ENCODE measurements around the gene SBNO2.
"Not testable (repeated sequence)": the region's sequence is repeated elsewhere in the genome, so short reads cannot be mapped to it uniquely, and the experiment has no call there.

Gene SBNO2

DNA sequence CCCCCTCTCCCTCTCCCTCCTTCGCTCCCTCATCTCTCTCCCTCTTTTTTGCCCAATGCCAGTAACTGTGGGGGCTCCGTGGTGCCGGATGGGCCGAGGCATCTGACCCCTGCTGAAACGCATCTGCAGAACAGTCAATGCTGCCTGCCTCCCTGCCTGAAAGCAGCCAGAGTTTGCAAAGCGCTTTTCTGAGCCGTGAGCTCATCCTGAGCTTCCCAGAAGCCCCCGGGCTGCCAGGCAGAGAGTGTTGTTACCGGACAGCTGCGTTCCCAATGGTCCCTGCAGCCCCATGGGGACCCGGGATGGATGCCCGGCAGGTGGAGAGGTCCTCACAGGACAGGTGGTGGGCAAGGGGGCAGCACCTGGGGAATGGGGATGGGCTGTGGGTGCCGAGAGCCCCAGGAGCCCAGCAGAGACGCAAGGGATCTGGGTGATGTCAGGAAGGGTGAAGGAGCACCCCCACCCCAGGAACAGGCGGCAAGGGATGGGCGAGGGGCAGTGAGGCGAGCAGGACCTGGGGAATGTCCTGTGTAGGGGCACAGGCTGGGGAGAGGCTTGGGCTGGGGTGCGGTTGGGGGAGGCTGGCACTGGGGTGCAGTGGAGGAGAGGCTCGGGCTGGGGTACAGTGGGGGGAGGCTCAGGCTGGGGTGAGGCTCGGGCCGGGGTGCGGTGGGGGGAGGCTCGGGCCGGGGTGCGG, 37.3 kb downstream of the SBNO2 start:
- in situ Hi-C loops (cut with MboI; ENCODE audit: low sequenced_read_pairs): no loop called here

DNA sequence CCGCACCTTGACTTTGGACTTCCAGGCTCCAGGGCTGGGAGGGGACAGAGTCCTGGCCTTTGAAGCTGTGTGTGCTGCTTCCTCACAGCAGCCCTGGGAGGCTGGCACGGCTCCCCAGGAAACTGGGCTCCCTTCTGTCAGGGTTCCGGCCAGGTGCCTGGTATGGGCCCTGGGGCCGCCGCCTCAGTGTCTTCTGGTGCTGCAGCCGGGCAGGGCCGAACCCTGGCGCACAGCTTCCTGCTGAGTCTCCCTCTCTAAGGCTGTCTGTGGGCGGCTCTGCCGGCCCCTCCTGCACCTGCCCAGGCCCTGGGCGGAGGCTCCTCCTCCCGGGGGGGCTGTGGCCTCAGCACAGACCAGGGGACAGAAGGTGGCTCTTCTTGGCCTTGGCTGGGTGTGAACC, 37.9 kb downstream of the SBNO2 start:
- in situ Hi-C loops (cut with MboI; ENCODE audit: low sequenced_read_pairs): no loop called here

DNA sequence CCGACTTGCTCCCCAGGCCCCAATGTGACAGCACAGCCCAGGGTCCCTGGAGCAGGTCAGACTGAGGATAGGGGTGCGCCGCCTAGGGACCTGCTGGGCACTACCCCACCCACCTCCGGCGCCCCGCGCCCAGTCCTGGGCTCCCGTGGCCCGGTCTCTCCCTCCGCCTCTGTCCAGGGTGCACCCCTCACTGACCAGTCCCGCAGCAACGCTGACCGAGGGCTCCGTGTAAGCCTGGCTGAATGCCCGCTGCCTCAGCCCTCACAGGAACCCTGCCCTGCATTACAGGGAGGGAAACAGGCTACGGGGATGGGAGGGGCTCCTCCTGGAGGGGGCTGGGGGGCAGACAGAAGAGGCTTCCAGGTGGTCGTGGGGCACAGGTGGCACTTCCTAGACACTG, 38.6 kb downstream of the SBNO2 start:
- in situ Hi-C loops (cut with MboI; ENCODE audit: low sequenced_read_pairs): no loop called here

DNA sequence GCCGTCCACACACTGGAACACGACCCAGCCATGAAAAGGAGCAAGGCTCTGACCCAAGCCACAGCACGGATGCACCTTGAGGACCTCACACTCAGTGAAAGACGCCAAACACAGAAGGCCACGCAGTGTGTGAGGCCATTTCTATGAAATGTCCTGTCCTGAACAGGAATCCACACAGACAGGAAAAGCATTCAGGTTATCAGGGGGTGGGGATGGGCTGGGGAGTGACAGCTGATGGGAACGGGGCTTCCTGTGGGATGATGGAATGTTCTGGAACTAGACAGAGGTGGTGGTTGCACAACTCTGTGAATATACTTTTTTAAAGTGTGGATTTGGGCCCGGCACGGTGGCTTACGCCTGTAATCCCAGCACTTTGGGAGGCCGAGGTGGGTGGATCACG, 39.6 kb downstream of the SBNO2 start:
- in situ Hi-C loops (cut with MboI; ENCODE audit: low sequenced_read_pairs): no loop called here

DNA sequence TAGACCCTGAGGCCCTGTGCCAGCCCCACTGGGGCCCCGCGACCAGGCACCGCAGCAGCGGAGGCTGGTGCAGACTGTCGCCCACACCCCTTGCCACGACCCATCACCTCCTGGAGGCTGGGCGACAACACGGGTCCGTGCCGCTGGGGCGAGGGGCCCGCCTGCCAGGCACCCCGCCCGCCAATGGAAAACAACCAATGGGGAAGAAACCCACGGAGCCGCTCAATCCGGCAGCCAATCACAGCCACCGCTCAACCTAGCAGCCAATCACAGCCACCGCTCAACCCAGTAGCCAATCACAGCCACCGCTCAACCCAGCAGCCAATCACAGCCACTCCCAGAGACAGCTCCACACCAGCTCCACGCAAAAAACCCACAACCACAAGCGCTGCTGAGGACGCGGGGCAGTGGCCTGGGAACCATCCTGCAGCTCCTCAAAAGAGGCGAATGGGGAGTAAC, 40.6 kb downstream of the SBNO2 start:
- in situ Hi-C loops (cut with MboI; ENCODE audit: low sequenced_read_pairs): no loop called here

DNA sequence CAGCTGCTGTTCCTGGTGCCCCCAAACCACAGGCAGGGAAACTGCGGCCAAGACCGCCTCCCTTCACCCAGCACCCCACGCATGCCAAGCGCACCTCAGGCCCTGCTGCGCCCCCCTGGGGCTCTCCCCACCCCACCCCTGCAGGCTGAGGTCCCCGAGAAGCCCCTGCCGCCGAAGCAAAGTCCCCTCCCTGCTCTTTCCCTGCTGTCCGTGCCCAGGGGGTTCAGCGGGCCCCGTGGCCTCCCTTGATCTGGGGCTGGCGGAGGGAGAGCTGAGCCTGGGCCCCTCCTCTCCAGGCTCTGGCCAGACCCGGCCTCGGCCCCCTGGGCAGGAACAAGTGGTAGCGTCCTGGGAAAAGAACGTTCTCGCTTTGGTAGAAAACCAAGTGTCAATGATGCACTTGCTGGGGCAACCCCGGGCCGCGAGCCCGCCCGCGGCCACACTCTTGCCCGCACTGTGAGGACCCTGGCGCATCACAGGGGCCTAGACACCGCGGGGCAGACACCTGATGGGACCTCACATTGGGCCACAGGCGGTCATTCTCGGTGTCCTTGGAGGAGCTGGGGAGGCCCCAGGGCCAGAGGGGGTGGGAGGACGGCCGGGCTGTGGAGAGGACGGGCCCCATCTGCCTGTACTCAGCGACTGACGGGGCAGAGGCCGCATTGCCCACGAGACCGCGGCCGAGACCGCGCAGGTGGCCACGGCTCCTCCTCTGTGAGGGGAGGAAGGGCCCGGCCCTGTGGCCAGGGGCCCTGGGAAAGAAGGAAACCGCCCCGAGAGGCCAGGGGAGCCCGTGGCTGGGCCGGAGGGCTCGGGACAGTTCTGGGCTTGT, 41.3 kb downstream of the SBNO2 start:
- in situ Hi-C loops (cut with MboI; ENCODE audit: low sequenced_read_pairs): no loop called here

DNA sequence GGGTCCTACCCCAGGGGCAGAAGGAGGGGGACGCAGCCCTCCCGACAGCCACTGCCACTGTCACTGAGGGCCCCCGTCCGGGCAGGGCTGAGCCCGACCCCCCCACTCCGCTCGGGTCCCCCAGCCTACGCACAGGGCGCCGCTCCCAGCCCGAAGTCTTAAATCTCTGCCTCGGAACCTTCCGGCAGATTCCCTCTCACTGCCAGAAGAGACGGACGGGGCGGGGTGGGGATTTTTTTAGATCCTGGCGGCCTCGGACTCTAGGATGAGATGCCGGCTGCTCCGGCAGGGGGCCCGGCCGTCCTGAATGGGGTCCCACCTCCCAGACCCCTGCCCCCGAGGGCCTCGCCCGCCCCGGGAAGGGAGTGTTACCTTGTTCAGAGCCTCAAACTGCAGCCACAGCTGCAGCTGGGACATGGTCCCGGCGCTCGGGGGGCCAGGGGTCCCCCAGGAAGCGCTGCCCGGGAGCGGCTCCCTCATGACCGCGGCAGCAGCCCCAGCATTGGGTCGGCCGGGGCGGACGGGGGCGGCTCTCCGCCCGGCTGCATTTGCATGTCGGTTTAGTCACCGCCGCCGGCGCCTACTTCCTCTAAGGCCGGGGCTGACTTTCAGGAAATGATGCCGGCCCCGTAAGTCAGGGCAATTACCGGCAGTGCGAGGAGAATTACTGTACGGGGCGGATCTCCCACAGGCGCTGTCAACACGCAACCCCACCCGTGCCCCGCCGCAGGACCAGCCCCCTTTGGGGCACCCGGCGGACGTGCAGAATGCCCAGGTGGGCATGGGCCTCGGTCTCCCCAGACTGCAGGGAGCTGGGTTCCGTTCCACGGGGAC, 42.1 kb downstream of the SBNO2 start:
- in situ Hi-C loops (cut with MboI; ENCODE audit: low sequenced_read_pairs): no loop called here

DNA sequence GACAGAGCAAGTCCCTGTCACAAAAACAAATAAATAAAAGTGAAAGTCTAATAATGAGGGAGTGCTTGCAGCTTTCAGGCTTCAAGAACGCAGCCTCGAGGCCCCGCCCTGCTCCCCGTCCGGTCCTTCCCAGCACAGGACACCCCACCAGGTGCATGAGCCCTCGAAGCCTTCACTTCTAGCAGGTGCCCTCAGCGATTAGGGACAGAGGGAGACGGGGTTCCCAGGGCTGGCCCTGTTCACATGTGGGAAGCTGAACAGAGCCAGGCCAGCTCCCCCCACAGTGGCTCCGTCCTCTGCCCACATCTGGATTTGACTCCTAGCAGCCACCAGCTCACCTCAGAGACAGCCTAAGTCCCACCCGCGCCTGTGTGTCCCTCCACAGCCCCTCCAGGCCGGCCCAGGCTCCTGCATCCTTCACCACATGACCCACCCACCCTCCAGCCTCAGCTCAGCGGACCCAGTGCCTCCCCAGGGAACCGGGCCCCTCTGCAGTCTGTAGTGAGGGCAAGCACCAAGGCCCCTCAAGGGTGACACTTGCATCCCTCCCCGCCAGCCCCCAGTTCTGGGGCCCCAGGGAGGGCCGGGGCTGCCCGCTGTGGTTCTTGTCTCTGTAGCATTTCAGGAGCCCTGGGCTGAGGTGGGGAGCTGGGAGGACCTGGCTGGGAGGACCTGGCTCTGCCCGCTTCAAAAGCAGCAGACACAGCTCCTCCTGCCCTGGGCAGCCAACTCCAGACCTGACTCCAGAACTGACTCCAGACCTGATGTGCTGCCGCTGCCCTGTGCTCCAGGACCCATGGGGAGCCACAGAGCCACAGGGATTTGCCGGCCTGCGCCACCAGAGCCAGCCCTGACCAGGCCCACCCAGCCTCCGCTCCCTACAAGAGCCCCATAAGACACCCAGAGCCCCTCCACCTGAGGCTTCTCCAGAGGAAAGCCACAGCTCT, 43.0 kb downstream of the SBNO2 start:
- in situ Hi-C loops (cut with MboI; ENCODE audit: low sequenced_read_pairs): no loop called here

DNA sequence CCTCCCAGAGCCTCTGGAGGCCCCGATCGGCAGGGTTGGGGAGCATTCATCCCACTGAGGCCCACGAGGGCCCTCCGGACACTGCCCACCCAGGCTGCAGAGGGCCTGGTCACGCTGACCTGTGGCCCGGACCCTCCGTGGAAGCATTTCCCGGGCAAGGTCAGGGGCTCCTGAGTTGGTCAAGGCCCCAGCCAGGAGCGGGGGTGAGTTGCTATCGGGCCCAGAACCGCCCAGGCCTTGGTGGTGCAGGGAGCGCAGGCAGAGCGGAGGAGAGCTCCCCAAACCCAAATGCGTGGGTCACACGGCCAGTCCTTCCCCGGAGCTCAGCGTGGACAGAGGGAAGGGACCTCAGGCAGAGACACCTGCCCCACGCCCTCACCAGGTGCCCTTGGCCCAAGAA, 44.5 kb downstream of the SBNO2 start:
- in situ Hi-C loops (cut with MboI; ENCODE audit: low sequenced_read_pairs): no loop called here

DNA sequence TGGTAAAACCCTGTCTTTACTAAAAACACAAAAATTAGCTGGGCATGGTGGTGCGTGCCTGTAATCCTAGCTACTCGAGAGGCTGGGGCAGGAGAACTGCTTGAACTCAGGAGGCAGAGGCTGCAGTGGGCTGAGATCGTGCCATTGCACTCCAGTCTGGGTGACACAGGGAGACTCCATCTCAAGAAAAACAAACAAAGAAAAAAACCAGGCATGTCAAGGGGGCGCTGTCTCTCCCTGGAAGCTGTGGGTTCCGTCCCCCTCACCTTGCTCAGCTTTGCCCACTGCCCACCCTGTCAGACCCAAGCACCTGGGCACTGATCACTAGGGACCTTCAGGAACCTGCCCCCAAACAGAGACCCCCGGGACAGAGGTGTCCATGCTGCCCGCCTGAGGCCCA, 45.0 kb downstream of the SBNO2 start:
- in situ Hi-C loops (cut with MboI; ENCODE audit: low sequenced_read_pairs): not testable (repeated sequence)

DNA sequence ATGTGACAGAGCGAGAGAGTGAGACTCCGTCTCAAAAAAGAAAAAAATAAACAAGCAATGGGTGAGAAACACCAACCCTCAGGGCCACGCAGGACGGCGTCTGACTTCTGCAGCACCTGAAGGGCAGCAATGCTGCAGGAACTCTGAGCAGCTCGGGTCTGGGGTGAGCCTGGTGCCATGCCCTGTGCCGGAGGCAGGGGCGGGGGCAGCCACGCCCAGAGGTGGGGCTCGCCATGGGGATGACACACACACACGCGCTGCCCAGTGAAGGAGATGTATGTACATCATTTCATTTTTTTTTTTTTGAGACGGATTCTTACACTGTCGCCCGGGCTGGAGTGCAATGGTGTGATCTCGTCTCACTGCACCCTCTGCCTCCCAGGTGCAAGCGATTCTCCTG, 46.0 kb downstream of the SBNO2 start:
- in situ Hi-C loops (cut with MboI; ENCODE audit: low sequenced_read_pairs): no loop called here

DNA sequence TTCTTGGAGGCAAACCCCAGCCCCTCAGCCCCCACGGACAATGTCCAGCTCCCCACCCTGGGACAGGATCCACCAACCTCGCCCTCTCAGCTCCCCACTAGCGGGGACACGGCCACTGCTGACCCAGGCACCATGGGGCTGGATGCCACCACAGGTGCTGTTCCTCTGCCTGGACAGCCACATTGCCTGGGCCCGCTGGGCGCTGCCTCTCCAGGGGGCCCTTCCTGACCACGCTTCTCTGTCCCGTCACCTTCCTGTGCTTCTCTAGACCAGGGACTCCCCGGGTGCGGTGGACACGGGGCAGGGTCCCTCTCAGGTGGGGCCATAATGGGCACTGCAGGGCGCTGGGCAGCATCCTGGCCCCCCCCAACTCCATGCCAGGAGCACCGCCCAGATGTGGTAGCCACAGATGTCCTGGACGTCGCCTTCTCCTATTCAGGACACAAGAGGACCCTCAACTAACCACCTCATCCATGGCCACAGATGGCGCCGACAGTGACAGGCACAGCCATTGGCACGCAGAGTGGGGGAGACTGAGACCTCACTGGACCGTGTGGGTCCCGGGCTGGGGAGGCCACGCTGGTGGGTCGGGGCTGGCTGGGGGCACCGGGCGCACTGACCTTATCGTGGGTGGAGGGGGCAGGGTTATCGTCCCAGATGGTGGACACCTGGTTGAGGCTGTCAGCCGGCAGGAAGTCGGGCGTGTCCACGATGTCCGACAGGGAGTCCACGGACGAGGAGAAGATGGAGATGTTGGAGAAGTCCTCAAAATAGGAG, 46.9 kb downstream of the SBNO2 start:
- in situ Hi-C loops (cut with MboI; ENCODE audit: low sequenced_read_pairs): no loop called here

DNA sequence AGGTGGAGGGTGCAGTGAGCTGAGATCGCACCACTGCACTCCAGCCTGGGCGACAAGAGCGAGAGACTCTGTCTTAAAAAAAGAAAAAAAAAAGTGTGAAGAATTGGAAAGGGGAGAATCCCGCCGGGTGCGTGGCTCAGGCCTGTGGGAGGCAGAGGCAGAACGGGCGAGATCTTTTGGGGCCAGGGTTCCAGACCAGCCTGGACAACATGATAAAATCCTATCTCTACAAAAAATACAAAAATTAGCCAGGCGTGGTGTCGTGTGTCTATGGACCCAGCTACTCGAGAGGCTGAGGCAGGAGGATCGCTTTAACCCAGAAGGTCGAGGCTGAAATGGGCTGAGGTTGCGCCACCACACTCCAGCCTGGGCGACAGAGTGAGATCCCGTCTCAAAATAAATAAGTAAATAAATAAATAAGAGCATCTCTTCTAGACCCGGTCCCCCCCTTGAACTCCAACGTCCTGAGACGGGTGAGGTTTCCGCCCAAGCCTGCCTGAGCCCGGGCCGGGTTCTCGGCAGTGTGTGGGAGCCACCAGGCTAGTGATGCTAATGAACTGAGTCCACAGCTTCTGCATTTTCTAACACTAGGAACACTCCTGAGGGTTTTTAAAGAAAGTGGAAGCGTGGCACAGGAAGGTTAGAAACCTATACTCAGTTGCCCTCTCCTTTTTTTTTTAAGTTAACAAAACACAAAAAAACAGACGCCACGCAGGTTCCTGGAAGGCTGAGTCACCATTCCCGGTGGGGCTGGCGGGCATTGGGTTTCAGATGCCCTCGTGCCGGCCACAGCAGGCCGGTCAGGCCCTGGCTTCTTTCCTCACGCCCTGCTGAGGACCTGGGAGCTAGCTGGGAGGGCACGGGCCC, 48.2 kb downstream of the SBNO2 start:
- in situ Hi-C loops (cut with MboI; ENCODE audit: low sequenced_read_pairs): no loop called here

DNA sequence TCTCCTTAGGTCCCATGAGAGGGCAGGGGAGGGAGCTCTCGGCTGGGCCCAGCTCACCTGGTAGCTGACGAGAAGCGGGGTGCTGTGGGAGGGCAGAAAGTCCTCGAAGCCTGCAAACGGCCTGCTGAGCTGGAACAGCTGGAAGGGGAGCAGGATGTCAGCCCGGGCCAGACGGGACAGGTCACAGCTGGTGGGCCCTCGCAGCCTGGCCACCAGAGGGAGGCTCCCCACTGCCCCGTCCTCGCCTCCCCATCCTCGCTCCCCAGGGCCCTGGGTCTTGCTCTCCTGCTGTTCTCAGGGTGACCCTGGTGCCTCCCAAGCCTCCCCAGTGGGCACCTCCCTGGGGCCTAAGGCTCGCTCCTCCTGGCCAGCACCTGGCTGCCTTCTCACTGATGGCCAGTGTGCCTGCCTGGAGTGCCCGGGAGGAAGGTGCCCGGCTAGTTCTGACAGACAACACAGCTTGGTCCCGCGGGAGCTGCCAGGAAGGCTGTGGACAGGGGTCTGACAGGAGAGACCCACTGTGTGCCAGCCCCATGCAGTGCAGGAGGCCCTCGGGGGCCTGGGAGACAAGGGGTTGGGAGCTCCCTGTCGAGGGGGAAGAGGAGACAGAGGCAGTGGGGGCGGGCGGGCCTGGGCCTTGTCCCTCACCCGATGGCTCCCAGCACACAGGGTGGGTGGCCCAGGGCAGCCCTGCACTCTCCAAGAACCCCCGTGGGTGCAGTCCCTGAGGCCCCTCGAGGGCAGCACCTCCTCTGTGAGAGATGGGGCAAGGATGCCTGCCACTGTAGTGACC, 50.0 kb downstream of the SBNO2 start:
- in situ Hi-C loops (cut with MboI; ENCODE audit: low sequenced_read_pairs): no loop called here

DNA sequence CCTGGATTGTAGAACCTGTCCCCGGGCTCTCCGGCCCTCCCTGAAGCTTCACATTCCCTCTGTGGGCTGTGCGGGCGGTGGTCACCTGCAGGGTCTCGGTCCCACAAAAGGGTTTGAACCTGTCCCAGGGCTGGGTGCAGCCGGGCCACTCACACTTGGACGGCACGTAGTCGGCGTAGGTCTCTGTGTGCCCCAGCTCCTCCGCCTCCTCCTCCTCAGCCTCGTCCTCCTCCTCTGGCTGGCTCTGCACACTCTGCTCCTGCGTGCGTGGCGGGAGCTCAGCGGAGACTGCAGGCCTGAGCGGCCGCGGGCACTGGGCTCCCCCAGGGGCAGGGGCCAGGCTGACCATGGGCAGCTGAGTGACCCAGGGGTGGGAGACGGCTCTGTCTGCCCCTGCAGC, 50.7 kb downstream of the SBNO2 start:
- in situ Hi-C loops (cut with MboI; ENCODE audit: low sequenced_read_pairs): no loop called here

DNA sequence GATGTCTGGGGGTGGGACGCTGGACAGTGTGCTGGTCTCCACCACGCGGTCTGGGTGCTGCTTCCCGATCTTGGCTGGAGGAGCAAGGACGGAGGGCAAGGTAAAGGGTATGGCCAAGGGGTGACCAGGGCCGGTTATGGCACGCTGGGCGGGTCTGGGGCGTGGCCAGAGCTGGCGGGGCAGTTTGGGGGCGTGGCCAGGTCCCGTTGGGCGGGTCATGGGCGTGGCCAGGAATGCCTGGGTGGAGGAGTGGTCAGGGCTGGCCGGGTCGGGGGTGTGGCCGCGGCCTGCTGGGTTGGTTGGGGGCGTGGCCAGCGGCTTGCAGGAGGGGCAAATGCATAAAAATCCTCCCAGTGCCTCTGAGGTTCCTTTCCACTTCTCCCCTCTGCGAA, 51.1 kb downstream of the SBNO2 start:
- in situ Hi-C loops (cut with MboI; ENCODE audit: low sequenced_read_pairs): no loop called here

DNA sequence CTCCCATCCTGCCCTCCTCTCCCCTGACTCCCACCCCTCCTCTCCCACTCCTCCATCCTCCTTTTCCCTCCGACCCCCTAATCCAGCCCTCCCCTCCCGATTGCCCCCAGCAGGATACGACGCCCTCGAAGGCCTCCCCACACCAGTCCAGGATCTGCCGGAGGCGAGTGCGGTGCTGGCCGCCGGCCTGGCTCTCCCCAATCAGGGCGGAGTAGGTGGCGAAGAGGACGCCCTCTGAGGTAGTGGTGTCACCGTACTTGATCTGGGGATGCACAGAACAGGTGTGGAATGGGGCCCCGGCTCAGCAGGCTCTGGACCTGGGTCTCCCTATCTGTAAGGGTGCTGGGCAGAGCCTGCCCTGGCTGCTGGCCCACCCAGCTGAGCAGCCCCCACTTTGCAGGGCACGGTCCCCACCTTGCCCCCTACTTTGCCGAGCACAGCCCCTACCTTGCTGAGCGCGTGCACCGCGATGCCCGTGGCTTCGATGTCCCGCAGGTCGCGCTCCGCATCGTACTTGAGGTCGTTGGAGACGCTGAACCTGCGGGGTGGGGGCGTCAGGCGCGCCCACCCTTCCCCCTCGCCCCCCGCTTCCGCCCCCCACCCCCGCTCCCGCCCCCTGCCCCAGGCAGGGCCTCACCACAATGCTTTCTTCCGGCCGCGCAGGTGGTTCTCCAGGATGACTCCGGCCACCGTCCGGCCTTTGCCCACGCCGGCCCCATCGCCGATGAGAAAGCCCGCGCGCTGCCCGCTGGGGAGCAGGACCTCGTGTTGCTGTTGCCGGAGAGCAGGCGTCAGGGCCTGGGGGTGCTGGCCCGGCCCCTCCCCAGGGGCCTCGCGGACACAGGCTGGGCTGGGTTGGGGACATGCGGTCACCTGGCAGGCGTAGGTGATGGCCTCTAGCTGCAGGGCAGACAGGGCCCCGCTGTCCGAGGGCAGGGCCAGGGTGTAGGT, 51.8 kb downstream of the SBNO2 start:
- in situ Hi-C loops (cut with MboI; ENCODE audit: low sequenced_read_pairs): no loop called here

All from hTERT RPE-1 (cell line).